Gastrocnemius medialis (tissue), 4 donors: ENCODE results near the gene RHOF. TPM values are rescaled to one million over a fixed set of nuclear protein-coding genes. Genes with fewer than 3 reads are reported as not detected.

Experiments used
- ATAC-seq, 2 donors: fragments of 150-250 bp; one replicate each; pipeline ENCODE4 v1.9.1; 2016
- DNase-seq, 2 donors: peaks; one replicate each; pipeline ENCODE4 v3.0.0-alpha.2; 2019
- H3K27ac ChIP-seq, 4 donors: fragments of 200-600 bp; sonication (generic); 1 replicate in 1 of 4; 2 replicates in 3 of 4; pipeline ENCODE4 v1.5.1; 2016 to 2018; ENCODE audit warnings: mild to moderate bottlenecking in 2 of 4, moderate library complexity in 1 of 4
- H3K27me3 ChIP-seq, 3 donors: fragments of 200-600 bp; sonication (generic) in 2 of 3; 1 replicate in 1 of 3; 2 replicates in 2 of 3; pipeline versions ENCODE4 v1.5.1 to v1.6.0; 2016 to 2019; ENCODE audit warnings: mild to moderate bottlenecking in 1 of 3, moderate library complexity in 1 of 3
- H3K36me3 ChIP-seq, 2 donors: fragments of 200-600 bp; sonication (generic) in 1 of 2; one replicate each; pipeline ENCODE4 v1.5.1; 2017 to 2018
- H3K4me1 ChIP-seq, 2 donors: fragments of 200-600 bp; sonication (generic) in 1 of 2; one replicate each; pipeline ENCODE4 v1.5.1; 2016 to 2017; ENCODE audit warnings: mild to moderate bottlenecking in 2 of 2
- H3K4me3 ChIP-seq, 4 donors: fragments of 200-600 bp; sonication (generic) in 3 of 4; 1 replicate in 1 of 4; 2 replicates in 3 of 4; pipeline ENCODE4 v1.5.1; 2016 to 2019; ENCODE audit warnings: mild to moderate bottlenecking in 2 of 4
- H3K9me3 ChIP-seq, 3 donors: fragments of 200-600 bp; sonication (generic) in 2 of 3; 1 replicate in 1 of 3; 2 replicates in 2 of 3; pipeline ENCODE4 v1.5.1; 2016 to 2019
- POLR2A ChIP-seq, 2 donors: fragments of 450-650 bp; IDR thresholded peaks; one replicate each; pipeline ENCODE4 v1.6.1; 2017; ENCODE audit warnings: antibody characterized with exemption in 2 of 2, mild to moderate bottlenecking in 2 of 2, moderate library complexity in 2 of 2
- in situ Hi-C, 4 donors: fragments of 200-750 bp; cut with MboI; loops; one replicate each; pipeline versions ENCODE4 v1.15.0 to v1.8.0; 2017; ENCODE audit warnings: low sequenced_read_pairs in 4 of 4
- intact Hi-C: fragments of 100-400 bp; cut with DNase I; formaldehyde crosslinking; loops from one replicate; pipeline ENCODE4 v1.15.1; 2023; ENCODE audit warnings: low total_unique reads
- total RNA-seq, 4 donors: library from RNA; depleted of rRNA; stranded (reverse); fragments of >200 nt; gene quantifications; one replicate each; pipeline versions ENCODE4 v1.1.0 to v1.2.3, GENCODE V29; 2016
- TF ChIP-seq, protein P1 (sequence below), 5 experiments: fragments of 450-650 bp in 3 of 5; fragments of 200-600 bp in 2 of 5; sonication (generic) in 2 of 5; IDR thresholded peaks in 4 of 5; conservative IDR thresholded peaks in 1 of 5; 1 replicate in 4 of 5; 2 replicates in 1 of 5; pipeline ENCODE4 v1.5.1; 2016 to 2019; ENCODE audit warnings: antibody characterized with exemption in 5 of 5, mild to moderate bottlenecking in 3 of 5, moderate library complexity in 3 of 5

The RHOF gene
- total RNA-seq, 4 donors from 2014 or later: 2.9 to 6.8 (median 4.1) TPM

- no peaks in the 10 kb centered on the region for H3K9me3 ChIP-seq
- no peaks in the 10 kb centered on the region for H3K27me3 ChIP-seq
- H3K4me1 ChIP-seq: no peaks in the 10 kb centered on the region
- in situ Hi-C loops: no loop called here
- H3K27ac ChIP-seq: no peak overlapping the region
- intact Hi-C loops: no loop called here
- peaks cover 0 to 74% of the 10 kb centered on the region in 2 donors for H3K36me3 ChIP-seq
- H3K4me3 ChIP-seq: no peak overlapping the region
- no peak for DNase-seq
- no peak for TF ChIP-seq POLR2A (IDR thresholded peaks at IDR 0.05)
- TF ChIP-seq, protein P1, sequence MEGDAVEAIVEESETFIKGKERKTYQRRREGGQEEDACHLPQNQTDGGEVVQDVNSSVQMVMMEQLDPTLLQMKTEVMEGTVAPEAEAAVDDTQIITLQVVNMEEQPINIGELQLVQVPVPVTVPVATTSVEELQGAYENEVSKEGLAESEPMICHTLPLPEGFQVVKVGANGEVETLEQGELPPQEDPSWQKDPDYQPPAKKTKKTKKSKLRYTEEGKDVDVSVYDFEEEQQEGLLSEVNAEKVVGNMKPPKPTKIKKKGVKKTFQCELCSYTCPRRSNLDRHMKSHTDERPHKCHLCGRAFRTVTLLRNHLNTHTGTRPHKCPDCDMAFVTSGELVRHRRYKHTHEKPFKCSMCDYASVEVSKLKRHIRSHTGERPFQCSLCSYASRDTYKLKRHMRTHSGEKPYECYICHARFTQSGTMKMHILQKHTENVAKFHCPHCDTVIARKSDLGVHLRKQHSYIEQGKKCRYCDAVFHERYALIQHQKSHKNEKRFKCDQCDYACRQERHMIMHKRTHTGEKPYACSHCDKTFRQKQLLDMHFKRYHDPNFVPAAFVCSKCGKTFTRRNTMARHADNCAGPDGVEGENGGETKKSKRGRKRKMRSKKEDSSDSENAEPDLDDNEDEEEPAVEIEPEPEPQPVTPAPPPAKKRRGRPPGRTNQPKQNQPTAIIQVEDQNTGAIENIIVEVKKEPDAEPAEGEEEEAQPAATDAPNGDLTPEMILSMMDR (IDR thresholded peaks at IDR 0.05 in 4 of 5, conservative IDR thresholded peaks at IDR 0.05 in 1 of 5): no peak
- no peak for ATAC-seq
Observed at GRCh38 chr12:121826318-121827150, 33.0 kb upstream of the RHOF start.

DNA sequence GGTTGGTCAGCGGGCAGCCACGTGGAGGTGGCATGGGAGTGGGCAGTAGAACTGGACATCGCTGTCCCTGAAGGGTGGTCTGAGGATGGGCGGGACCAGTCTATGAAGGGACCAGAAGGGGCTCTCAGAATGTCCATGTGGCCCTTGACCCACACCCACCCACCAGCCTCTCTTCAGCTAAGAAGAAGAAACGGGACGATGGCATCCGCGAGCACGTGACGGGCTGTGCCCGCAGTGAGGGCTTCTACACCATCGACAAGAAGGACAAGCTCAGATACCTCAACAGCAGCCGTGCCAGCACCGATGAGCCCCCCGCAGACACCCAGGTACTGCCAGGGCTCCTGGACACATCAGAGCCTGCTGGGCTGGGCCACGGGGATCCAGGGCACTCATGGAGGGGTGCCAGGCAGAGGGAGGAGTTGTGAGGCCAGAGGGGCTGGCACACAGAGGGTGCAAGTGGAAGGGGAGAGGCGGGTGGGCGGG lies 31.6 kb upstream of the RHOF start:
- intact Hi-C loops (no loop called here), in situ Hi-C loops (no loop called here)
- DNase-seq (no peak), ATAC-seq (no peak)
- Histone ChIP-seq H3K4me1 (no peaks in the 10 kb centered on the region), H3K9me3 (no peaks in the 10 kb centered on the region), H3K27ac (no peak overlapping the region), H3K4me3 (no peak overlapping the region), H3K36me3 (peaks cover 0 to 74% of the 10 kb centered on the region in 2 donors), H3K27me3 (no peaks in the 10 kb centered on the region)
- no peak for TF ChIP-seq POLR2A (IDR thresholded peaks at IDR 0.05)
- TF ChIP-seq, protein P1 (IDR thresholded peaks at IDR 0.05 in 4 of 5, conservative IDR thresholded peaks at IDR 0.05 in 1 of 5): no peak

- Histone ChIP-seq H3K9me3 (no peaks in the 10 kb centered on the region), H3K4me1 (no peaks in the 10 kb centered on the region), H3K4me3 (no peak overlapping the region), H3K36me3 (peaks cover 0 to 77% of the 10 kb centered on the region in 2 donors), H3K27ac (no peak overlapping the region), H3K27me3 (no peaks in the 10 kb centered on the region)
- TF ChIP-seq, protein P1 (IDR thresholded peaks at IDR 0.05 in 4 of 5, conservative IDR thresholded peaks at IDR 0.05 in 1 of 5): no peak
- TF ChIP-seq POLR2A (IDR thresholded peaks at IDR 0.05): no peak
- ATAC-seq: no peak
- intact Hi-C loops (no loop called here), in situ Hi-C loops (no loop called here)
- no peak for DNase-seq
Observed at GRCh38 chr12:121823727-121824115, 30.2 kb upstream of the RHOF start.

DNA sequence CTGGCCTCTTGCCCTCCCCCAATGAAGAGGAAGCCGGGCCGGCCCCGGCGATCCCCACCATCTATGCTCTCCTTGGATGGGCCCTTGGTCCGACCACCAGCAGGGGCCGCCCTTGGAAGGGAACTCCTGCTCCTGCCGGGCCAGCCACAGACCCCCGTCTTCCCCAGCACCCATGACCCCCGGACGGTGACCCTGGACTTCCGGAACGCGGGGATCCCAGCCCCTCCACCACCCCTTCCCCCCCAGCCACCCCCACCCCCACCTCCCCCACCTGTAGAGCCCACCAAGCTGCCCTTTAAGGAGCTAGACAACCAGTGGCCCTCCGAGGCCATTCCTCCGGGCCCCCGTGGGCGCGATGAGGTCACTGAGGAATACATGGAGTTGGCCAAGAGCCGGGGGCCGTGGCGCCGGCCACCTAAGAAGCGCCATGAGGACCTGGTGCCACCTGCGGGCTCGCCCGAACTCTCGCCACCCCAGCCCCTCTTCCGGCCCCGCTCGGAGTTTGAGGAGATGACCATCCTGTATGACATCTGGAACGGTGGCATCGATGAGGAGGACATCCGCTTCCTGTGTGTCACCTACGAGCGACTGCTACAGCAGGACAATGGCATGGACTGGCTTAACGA lies 29.7 kb upstream of the RHOF start:
- peaks cover 3 to 76% of the 10 kb centered on the region in 2 donors for H3K36me3 ChIP-seq
- H3K4me3 ChIP-seq: no peak overlapping the region
- H3K4me1 ChIP-seq: no peaks in the 10 kb centered on the region
- DNase-seq: no peak
- ATAC-seq: no peak
- intact Hi-C loops (no loop called here), in situ Hi-C loops (no loop called here)
- TF ChIP-seq, protein P1 (IDR thresholded peaks at IDR 0.05 in 4 of 5, conservative IDR thresholded peaks at IDR 0.05 in 1 of 5): no peak
- TF ChIP-seq POLR2A (IDR thresholded peaks at IDR 0.05): no peak
- no peaks in the 10 kb centered on the region for H3K27me3 ChIP-seq
- no peaks in the 10 kb centered on the region for H3K9me3 ChIP-seq
- no peak overlapping the region for H3K27ac ChIP-seq
